Activated T-cell treated with anti-CD3 and anti-CD28 coated beads for 24 hours (primary cell): ENCODE measurements around the gene ATAD3C.
"Not testable (repeated sequence)": the region's sequence is repeated elsewhere in the genome, so short reads cannot be mapped to it uniquely, and the experiment has no call there.

Experiments
- DNase-seq: peaks from one replicate; pipeline ENCODE4 v3.0.0-alpha.2; 2020; ENCODE audit warnings: low read depth

Gene ATAD3C

DNA sequence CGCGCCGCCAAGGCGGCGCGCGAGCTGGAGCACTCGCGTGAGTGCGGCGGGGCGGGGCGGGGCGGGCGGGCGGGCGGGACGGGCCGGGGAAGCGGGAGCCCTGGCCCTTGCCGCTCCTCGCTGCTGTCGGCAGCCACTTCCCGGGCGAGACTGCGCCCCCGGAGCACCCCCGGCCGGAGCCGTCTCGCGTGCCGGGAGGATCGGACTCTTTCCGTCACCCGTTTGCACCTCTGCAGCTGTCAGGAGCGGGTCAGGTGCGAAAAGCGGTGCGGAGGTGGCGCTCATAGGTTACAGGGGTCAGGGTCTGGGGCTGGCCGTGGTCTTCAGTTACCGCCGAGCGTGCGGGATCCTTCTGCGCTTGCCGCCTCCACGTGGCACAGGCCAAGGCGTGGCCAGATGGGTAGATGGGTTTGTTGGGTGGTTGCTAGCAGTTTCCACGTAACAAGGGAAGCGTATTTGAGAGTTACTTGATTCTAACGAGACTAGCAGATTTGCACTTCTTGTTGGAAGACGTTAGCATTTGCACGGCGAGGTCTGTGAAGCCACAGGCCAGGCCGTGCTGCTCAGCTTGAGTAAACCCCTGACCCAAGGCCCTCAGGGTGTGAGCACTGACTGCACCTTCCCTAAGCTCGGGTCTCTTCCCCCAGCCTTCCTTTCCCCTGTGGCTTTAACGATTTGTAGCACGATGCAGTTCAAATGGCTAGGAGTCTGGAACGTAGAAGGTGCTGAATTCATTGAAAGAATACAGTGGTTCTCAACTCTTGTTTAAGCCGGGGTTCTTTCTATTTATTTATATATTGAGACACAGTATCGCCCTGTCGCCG, 22.8 kb downstream of the ATAD3C start:
- peak; percentile 4 for DNase-seq

DNA sequence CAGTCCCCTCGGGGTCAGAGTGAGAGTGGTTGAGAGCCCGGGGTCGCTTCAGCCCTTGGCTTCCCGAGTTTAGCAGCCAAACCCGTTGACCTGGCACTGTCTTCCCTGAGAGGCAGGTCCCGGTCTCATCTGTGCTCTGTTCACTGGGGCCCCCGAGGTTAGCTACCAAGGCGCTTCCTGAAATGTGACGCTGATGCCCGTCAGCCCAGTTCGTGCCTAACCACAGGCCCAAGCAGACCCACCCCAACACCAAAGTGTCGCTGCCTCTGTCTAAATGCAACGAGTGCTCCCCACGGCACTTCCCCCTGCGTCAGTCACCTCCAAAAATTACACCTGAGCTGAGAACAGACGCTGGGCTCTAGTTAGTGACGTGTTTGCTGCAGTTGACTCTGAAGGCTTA, 26.5 kb downstream of the ATAD3C start:
- DNase-seq, result not testable (repeated sequence)

DNA sequence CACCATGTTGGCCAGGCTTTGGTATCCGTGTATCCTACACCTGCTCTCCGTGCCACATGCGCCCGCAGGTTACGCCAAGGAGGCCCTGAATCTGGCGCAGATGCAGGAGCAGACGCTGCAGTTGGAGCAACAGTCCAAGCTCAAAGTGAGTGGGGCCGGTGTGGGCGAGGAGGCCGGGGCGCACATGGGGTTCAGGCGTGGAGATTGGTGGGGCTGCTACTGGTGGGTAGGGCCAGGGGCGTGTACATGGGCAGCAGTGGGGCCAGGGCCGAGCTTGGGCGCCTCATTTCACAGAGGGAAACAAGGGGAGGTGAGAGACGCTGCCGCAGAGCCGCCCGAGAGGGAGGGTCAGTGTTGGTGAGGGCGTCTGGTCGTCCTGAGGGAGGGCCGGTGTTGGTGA, 27.7 kb downstream of the ATAD3C start:
- DNase-seq, result no peak

DNA sequence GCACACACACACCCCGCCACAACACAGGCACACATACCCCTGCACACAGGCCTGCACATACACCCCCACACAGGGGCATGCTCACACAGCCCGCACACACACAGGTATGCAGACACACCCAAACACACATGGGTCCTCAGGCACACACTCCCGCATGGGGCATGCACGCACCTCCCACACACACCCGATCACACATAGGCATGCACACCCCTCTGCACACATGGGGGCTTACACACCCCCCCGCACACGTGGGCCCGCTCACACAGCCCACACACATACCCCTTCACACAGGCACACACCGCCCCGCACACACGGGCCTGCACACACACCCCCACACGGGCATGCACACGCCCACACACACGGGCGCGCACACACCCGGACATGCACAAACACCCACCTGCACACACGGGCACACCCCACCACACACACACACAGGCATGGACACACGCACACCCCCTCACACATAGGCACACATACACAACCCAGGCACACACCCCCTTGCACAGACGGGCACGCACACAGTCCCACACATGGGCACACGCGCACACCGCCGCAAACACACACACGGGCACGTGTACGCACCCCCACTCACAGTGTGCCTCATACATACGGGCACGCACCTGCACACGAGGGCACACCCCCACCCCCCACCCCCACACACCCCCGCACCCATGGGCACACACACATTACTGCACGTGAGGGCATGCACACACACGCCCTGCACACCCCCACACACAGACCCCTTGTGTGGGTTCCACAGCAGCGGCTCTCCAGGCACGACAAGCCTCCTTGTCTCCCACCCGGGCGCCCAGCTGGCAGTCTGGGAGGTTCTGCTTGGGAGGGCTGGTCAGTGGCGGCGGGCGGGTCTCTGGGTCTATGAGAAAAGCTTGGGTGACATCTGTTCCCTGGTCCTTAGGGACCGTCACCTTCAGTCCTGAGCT, 30.3 kb downstream of the ATAD3C start:
- no peak for DNase-seq

DNA sequence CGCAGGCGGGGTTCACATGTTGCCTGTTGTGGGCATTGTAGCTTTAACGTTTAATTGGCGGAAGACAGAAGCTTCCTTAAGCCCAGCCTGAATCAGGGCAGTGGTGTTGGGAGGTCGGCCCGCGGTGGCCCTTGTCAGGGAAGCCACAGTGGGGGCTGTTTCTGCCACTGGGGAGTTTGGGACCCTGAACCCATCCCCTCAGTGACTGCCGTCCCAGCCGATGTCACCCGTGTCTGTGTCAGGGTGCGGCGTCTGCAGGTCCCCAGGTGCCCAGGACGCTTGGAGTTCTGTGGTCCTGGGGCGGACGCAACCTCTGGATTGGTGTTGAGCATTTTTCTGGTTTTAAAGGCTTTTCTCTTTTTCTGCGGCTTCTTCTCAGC, 31.0 kb downstream of the ATAD3C start:
- DNase-seq, result not testable (repeated sequence)

DNA sequence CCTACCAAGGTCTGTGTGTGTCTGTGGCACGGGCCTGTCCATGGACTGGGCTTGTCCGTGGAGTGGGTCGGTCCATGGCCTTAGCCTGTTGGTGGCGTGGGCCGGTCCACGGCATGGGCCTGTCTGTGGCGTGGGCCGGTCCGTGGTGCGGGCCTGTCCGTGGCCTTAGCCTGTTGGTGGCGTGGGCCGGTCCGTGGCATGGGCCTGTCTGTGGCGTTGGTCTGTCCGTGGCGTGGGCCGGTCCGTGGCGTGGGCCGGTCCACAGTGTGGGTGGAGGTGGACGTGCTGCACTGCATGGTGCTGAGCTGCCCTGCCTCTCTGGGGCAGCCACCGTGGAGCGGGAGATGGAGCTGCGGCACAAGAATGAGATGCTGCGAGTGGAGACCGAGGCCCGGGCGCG, 32.3 kb downstream of the ATAD3C start:
- DNase-seq, result not testable (repeated sequence)

GRCh38 chr1:1482856-1483255, 33.4 kb downstream of the ATAD3C start:
- DNase-seq, result no peak

DNA sequence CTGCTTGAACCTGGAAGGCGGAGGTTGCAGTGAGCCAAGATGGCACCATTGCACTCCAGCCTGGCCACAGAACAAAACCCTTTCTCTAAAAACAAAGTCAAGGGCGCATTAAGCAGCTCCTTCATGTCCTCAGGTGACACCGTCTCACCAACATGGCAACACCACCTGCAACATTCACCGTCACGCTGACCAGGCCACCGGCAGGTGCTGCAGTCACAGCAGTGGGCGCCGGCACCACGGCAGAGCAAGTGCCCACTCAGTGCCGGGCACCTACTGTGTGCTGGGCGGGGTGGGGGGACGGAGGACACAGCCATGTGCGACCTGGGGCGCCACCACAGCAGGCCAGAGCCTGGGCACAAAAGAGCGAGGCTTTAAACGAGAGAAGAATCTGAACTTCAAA, 34.2 kb downstream of the ATAD3C start:
- DNase-seq, result no peak

GRCh38 chr1:1484976-1485750, 35.7 kb downstream of the ATAD3C start:
- DNase-seq, result not testable (repeated sequence)

- DNase-seq, result not testable (repeated sequence)
Observed at GRCh38 chr1:1485755-1486317, 36.3 kb downstream of the ATAD3C start.

DNA sequence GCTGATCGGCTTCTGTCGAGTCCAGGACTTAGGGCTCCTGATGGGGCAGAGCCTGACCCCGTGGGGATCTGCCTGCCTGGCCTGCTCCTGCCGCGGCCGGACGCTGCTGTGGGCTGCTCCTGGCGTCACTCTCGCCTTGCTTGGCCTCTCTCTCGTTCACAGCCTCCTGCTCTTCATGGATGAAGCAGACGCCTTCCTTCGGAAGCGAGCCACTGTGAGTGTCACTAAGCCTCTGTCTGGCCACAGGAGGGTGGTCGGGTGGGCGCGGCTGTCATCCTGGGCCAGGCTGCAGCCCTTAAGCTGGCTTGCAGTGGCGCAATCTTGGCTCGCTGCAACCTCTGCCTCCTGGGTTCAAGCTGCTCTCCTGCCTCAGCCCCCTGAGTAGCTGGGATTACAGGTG, 38.2 kb downstream of the ATAD3C start:
- no peak for DNase-seq

GRCh38 chr1:1489231-1489630, 39.7 kb downstream of the ATAD3C start:
- no peak for DNase-seq

- DNase-seq, result no peak
Observed at GRCh38 chr1:1489861-1490260, 40.4 kb downstream of the ATAD3C start.

DNA sequence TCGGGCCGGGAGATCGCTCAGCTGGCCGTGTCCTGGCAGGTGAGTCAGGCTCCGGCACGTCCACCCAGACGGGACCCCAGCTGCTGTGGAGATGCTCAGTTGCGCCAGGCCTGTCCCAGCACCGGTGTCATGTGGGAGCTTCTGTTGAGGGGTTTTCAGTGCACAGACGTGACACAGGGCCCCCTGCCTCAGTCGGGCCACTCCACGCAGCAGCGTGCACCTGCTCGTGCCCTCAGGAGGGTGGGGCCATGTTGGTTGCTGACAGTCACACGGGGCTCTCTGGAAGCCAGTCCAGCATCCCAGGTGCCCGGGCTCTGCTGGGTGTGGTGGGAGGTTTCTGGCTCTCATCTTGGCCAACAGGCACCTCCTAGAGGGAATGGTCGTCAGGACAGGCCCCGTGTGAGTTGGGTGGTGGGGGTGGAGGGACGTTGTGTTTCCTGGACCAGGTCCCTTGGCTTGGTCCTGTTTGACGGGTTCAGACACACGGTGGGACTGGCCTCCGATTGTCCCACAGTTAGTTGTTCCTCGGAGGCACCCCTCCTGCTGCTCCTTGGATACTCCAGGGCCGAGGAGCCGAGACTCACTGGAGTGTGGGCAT, 41.2 kb downstream of the ATAD3C start:
- no peak for DNase-seq

GRCh38 chr1:1491601-1492000, 42.1 kb downstream of the ATAD3C start:
- DNase-seq, result no peak

DNA sequence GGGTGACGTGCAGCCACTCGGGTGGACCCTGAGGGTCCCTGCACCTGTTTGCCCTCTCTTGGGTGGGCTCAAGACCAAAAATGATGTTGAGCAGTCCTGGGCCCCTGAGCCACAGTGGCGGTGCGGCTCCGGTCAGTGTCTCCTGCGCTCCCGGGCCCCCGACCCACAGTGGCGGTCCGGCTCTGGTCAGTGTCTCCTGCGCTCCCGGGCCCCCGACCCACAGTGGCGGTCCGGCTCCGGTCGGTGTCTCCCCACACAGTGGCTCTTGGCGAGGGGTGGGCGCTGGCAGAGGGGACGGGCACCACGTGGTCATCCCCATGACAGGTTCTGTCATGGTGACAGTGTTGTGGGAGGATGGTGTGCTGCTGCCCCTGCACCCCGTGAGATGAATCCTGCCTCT, 44.8 kb downstream of the ATAD3C start:
- DNase-seq, result not testable (repeated sequence)

- DNase-seq, result not testable (repeated sequence)
Observed at GRCh38 chr1:1495461-1495975, 46.0 kb downstream of the ATAD3C start.

DNA sequence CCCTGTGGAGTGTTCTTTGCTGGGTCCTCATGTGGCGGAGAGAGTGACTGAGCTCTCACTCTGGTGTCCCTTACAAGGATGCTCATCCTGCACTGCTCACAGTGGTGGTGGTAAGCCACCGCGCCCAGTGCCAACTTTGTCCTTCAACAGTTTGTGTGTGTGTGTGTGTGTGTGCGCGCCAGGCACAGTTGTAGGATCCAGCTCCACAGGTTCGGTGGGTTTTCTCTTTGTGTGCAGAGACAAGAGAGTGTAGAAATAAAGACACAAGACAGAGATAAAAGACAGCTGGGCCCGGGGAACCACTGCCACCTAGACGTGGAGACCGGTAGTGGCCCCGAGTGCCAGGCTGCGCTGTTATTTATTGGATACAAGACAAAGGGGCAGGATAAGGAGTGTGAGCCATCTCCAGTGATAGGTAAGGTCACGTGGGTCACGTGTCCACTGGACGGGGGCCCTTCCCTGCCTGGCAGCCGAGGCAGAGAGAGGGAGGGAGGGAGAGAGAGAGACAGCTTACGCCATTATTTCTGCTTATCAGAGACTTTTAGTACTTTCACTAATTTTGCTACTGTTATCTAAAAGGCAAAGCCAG, 55.4 kb downstream of the ATAD3C start:
- DNase-seq, result peak; percentile 61

DNA sequence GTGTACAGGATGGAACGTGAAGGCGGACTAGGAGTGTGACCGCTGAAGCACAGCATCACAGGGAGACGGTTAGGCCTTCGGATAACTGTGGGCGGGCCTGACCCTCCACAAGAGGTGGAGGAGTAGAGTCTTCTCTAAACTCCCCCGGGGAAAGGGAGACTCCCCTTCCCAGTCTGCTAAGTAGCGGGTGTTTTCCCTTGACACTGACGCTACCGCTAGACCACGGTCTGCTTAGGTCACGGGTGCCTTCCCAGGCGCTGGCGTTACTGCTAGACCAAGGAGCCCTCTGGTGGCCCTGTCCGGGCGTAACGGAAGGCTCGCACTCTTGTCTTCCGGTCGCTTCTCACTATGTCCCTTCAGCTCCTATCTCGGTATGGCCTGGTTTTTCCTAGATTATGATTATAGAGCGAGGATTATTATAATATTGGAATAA, 55.9 kb downstream of the ATAD3C start:
- not testable (repeated sequence) for DNase-seq

DNA sequence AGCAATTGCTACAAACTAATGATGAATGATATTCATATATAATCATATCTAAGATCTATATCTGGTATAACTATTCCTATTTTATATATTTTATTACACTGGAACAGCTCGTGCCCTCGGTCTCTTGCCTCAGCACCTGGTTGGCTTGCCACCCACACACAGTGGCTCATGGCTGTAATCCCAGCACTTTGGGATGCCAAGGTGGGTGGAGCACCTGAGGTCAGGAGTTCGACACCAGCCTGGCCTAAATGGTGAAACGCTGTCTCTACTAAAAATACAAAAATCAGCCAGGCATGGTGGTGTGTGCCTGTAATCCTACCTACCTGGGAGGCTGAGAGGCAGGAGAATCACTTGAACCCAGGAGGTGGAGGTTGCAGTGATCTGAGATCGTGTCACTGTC, 56.3 kb downstream of the ATAD3C start:
- not testable (repeated sequence) for DNase-seq

DNA sequence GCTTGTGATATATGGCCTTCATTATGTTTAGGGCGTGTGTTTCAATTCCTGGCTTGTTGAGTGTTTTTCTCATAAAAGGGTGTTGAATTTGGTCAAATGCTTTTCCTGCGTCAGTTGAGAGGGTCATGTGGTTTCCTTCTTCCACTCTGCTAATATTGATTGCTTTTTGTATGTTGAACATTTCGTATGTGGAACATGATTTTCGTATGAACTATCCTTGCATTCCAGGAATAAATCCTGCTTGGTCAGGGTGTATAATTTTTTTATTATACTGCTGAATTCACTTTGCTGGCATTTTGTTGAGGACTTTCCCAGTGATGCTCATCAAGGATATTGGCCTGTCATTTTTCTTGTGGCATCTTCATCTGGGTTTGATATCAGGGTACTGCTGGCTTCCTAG, 57.8 kb downstream of the ATAD3C start:
- DNase-seq, result no peak
